ENCODE results near the gene ATG10.
A peak's percentile ranks its signal among the peaks of the same experiment; 100 is the strongest.

ATG10 gene

DNA sequence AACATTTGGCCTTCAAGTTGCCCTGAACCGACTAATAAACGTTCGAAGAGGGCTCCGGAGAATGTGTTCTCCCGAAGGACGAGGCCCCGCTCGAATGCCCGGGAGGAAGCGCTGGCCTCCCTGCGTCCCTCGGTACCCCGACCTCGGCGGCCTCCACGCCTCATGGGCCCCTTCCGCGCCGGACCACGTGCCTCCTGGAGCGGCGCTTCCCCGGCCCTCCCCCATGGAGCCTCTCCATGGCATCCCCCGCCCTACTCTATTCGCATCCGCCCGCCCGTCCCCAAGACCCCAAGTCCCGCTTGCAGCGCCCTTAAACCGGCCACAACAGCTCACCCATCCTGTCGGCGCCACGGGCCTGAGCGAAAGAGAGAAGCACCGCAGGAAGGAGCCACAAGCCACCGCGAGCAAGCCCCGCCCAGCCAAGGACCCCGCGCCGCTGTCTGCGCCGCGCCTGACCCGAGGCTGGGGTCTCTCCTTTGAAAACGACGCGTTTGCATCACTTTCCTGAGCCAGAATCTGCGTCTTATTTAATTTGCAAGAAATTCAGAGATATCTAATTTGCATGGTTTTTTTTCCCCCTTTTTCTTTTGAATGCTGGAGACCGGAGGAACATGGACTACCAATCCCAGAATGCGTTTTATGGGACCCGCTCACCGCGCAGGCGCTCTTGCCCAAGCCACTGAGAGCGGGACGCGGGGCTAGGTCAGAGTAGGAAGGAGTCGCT is 306.3 kb downstream of the ATG10 start, which contains the start of gene RPS23:
Gene RPS23 (minus strand): TSS at position 368 of the 724 bp plus-strand sequence. CDS start 31 bp downstream, at position 337.
- in situ Hi-C loops (cut with HindIII; ENCODE audit: low pct_ligation_motif_present, low pct_unique_long_range_greater_than_20kb, low sequenced_read_pairs) = no loop called here
- peak; percentile 90 for DNase-seq

DNA sequence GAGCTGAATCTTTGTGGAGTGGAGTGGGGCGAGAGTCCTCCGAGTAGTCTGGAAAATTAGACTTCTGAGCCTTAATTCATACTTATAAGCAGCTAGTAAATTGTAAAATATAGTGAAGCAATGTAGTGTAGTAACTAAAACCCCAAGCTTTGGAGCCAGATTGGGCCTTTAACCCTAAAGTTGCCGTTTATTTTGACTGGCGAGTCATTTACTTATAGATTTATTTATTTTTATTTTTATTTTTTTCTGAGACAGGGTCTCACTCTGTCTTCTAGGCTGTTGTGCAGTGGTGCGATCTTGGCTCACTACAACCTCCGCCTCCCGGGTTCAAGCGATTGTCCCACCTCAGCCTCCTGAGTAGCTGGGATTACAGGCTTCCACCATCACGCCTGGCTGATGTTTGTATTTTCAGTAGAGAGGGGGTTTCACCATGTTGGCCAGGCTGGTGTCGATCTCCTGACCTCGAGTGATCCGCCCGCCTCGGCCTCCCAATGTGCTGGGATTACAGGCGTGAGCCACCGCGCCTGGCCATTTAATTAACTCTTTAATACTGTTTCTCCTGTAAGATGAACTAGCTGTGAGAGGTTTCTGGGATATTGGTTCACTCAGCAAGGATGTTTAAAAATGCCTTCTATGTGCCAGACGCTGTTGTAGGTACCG is 307.0 kb downstream of the ATG10 start:
- in situ Hi-C loops (cut with HindIII; ENCODE audit: low pct_ligation_motif_present, low pct_unique_long_range_greater_than_20kb, low sequenced_read_pairs) = no loop called here

GRCh38 chr5:82283893-82284292 is 312.1 kb downstream of the ATG10 start:
- in situ Hi-C loops (cut with HindIII; ENCODE audit: low pct_ligation_motif_present, low pct_unique_long_range_greater_than_20kb, low sequenced_read_pairs) = no loop called here
- DNase-seq = no peak

More for the DNA sequence above, 307.0 kb downstream of the ATG10 start:
- DNase-seq = no peak

- DNase-seq = no peak
- in situ Hi-C loops (cut with HindIII; ENCODE audit: low pct_ligation_motif_present, low pct_unique_long_range_greater_than_20kb, low sequenced_read_pairs) = no loop called here
Observed at GRCh38 chr5:82285206-82285605, 313.4 kb downstream of the ATG10 start.

DNA sequence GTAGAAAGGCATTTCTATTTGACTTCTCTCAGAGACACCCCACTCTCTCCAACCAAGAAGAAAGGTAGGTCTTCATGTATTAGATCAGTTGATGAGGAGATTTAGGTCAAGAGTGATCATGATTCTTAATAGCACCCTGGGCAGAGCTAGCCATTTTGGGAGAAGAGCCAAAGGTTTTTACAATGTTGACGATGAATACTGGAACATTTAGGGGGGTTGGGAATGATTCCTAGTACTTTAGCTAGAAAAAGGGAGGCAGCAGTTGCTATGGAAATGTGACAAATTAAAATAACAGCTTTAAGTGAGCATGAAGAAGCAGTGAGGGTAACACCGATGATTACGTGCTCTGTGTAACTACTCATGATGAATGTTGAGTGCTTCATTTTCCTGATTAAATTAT is 315.8 kb downstream of the ATG10 start:
- DNase-seq = no peak
- in situ Hi-C loops (cut with HindIII; ENCODE audit: low pct_ligation_motif_present, low pct_unique_long_range_greater_than_20kb, low sequenced_read_pairs) = no loop called here

GRCh38 chr5:82290005-82290404 is 318.2 kb downstream of the ATG10 start:
- no peak for DNase-seq
- in situ Hi-C loops (cut with HindIII; ENCODE audit: low pct_ligation_motif_present, low pct_unique_long_range_greater_than_20kb, low sequenced_read_pairs) = no loop called here

DNA sequence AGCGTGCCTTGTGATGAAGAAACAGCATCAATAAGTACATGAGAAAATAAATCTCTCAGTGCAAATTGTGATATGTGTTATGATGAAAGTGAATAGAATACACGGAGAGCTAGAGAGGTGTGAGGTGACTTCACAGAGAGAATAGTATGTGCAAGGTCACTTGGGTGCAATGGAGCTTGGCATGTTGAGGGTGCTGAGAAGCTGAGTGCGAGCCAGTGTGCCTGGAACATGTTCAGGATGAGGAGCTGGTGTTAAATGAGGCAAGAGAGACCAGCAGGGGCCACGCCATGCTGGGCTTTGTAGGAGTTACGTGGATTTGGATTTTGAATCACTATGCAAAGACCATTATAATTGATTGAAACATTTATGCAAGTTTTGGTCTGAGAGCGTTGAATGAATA is 319.1 kb downstream of the ATG10 start:
- no peak for DNase-seq
- in situ Hi-C loops (cut with HindIII; ENCODE audit: low pct_ligation_motif_present, low pct_unique_long_range_greater_than_20kb, low sequenced_read_pairs) = no loop called here

GRCh38 chr5:82291420-82291819 is 319.6 kb downstream of the ATG10 start:
- no peak for DNase-seq
- in situ Hi-C loops (cut with HindIII; ENCODE audit: low pct_ligation_motif_present, low pct_unique_long_range_greater_than_20kb, low sequenced_read_pairs) = no loop called here

GRCh38 chr5:82295144-82295543 is 323.3 kb downstream of the ATG10 start:
- in situ Hi-C loops (cut with HindIII; ENCODE audit: low pct_ligation_motif_present, low pct_unique_long_range_greater_than_20kb, low sequenced_read_pairs) = no loop called here
- no peak for DNase-seq

- DNase-seq = no peak
- in situ Hi-C loops (cut with HindIII; ENCODE audit: low pct_ligation_motif_present, low pct_unique_long_range_greater_than_20kb, low sequenced_read_pairs) = no loop called here
Observed at GRCh38 chr5:82295959-82296531, 324.2 kb downstream of the ATG10 start.

DNA sequence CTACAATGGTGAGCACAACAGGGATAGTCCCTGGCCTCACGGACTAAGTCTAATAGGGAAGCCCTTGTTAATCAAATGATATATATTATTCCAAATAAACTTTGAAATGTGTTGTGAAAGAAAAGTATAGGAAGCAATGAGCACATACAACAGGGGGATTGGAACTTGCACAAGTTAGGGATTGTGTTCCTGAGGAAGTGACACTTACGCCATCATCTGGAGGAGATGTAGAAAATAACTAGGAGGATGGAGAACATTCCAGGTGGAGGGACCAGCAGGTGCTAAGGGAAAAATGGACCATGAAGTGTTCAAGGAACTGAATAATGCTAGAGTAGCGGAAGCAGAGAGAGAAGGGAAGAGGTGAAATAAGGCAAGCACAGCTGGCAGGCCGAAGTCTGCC is 325.1 kb downstream of the ATG10 start:
- in situ Hi-C loops (cut with HindIII; ENCODE audit: low pct_ligation_motif_present, low pct_unique_long_range_greater_than_20kb, low sequenced_read_pairs) = no loop called here
- no peak for DNase-seq

DNA sequence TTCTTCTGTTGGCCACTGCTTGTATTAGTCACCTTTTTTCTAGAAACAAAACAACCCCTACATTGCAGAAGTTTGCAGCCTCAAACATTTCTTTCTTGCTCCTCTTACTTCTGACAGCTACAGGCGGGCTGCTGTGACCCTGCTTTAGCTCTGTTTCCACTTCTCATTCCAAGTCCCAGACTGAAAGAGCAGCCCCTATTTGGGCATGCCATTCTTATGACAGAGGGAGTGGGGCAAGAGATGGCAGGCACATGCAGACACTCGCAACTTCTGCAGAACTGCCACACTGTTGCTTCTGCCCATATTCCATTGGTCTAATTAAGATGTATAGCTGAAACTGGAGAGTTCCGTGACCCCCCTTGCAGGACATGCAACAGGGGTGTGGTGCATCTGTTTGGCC is 325.9 kb downstream of the ATG10 start:
- in situ Hi-C loops (cut with HindIII; ENCODE audit: low pct_ligation_motif_present, low pct_unique_long_range_greater_than_20kb, low sequenced_read_pairs) = no loop called here
- DNase-seq = no peak

DNA sequence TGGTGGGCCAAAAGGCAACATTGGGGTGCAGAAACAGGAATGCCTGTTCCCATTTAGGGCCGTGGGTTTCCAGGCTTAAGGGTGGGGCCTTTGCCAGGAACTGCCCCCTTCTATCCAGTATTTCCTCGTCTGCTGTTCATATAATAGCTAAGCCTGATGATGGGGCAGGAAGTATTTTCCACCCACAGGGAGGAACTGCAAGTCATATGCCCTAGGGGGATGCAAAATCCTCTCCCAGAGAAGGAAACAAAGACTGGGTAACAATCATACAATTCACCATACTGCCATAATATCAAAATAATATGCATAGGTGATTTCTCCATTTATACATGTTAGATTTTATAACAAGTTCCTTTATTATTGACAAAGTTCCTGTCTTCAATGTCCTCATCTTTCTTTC is 326.8 kb downstream of the ATG10 start:
- no peak for DNase-seq
- in situ Hi-C loops (cut with HindIII; ENCODE audit: low pct_ligation_motif_present, low pct_unique_long_range_greater_than_20kb, low sequenced_read_pairs) = no loop called here

DNA sequence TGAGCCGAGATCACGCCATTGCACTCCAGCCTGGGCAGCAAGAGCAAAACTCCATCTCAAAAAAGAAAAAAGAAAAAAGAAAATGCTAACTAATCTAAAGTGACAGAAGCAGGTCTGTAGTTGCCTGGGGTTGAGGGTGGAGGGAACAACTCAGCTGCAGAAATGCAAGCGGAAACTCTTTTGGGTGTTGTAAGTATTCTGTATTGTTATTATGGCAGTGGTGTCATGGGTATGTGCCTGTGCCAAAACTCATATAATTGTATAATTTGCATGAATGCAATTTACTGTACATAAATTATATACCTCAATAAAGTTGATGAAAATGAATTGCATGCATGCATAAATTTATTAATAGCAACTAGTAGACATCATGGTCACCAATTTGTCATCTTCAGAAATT is 329.4 kb downstream of the ATG10 start:
- in situ Hi-C loops (cut with HindIII; ENCODE audit: low pct_ligation_motif_present, low pct_unique_long_range_greater_than_20kb, low sequenced_read_pairs) = no loop called here
- DNase-seq = no peak

Data from ACHN (cell line).